Endothelial cell of umbilical vein (primary cell): Measurements from ENCODE around the gene GRAMD1A. TPM values are rescaled to one million over a fixed set of nuclear protein-coding genes. Genes with fewer than 3 reads are reported as not detected.

Experiments used
- BruUV-seq: library from RNA; stranded (reverse); fragments of 400-500 nt; replicated peaks from 2 replicates; lab custom pipeline; 2021; lab: Mats Ljungman, UMichigan
- CTCF ChIA-PET: fragments of 300-600, 350-600 bp; sonication (Branson Sonifier 250); formaldehyde crosslinking; loops from one replicate; lab custom pipeline; 2021; ENCODE audit warnings: antibody characterized with exemption, inconsistent platforms; lab: Charles Lee
- POLR2A ChIA-PET: fragments of 300-600, 350-600 bp; sonication (Branson Sonifier 250); formaldehyde crosslinking; loops from one replicate; lab custom pipeline; 2021; ENCODE audit warnings: antibody characterized with exemption, inconsistent platforms; lab: Charles Lee
- DNase-seq: peaks from one replicate; pipeline ENCODE4 v3.0.0-alpha.2; 2011; ENCODE audit warnings: low read depth, low spot score
- FAIRE-seq: peaks from 2 replicates; lab custom pipeline; 2011; peaks lifted over from hg19 to GRCh38; lab: Jason Lieb, UNC
- H2AFZ ChIP-seq: 2 replicates; pipeline ENCODE4 v1.6.0; 2012; ENCODE audit warnings: low read depth, low read length, control low read depth, inconsistent platforms
- H3K27ac ChIP-seq: 2 replicates; pipeline ENCODE4 v1.5.1; 2011; ENCODE audit warnings: low read depth, mild to moderate bottlenecking, control low read depth, low read length, moderate library complexity; ENCODE audit not compliant: insufficient read depth
- H3K27me3 ChIP-seq, 2 experiments: 2 replicates each; pipeline versions ENCODE4 v1.6.0 to v1.6.1; 2011; ENCODE audit warnings: low read length in 2 of 2, mixed read lengths in 1 of 2; ENCODE audit not compliant: control insufficient read depth in 2 of 2, insufficient read depth in 2 of 2
- H3K36me3 ChIP-seq, 2 experiments: 2 replicates in 1 of 2; 3 replicates in 1 of 2; pipeline ENCODE4 v1.5.1; 2011; ENCODE audit warnings: low read length in 2 of 2, mild to moderate bottlenecking in 1 of 2, moderate library complexity in 1 of 2; ENCODE audit not compliant: control insufficient read depth in 2 of 2, insufficient read depth in 2 of 2; ENCODE audit errors: extremely low read depth in 1 of 2
- H3K4me1 ChIP-seq: 3 replicates; pipeline ENCODE4 v1.5.1; 2011; ENCODE audit warnings: mild to moderate bottlenecking, low read length; ENCODE audit not compliant: control insufficient read depth, insufficient read depth; ENCODE audit errors: extremely low read depth
- H3K4me2 ChIP-seq: 2 replicates; pipeline ENCODE4 v1.6.1; 2011; ENCODE audit warnings: low read length, control low read depth, mixed read lengths; ENCODE audit not compliant: insufficient read depth
- H3K4me3 ChIP-seq, 3 experiments: fragments of 200-600 bp in 1 of 3; sonication (generic), shearing (Covaris generic) in 1 of 3; replicated peaks in 1 of 3; 2 replicates each; pipeline ENCODE4 v1.5.1; 2011 to 2016; ENCODE audit warnings: control low read depth in 3 of 3, low read length in 3 of 3, mild to moderate bottlenecking in 2 of 3, inconsistent platforms in 1 of 3, low read depth in 1 of 3, moderate library complexity in 1 of 3; ENCODE audit not compliant: insufficient read depth in 1 of 3
- H3K79me2 ChIP-seq: 2 replicates; pipeline ENCODE4 v1.6.0; 2012; ENCODE audit warnings: low read length, inconsistent platforms; ENCODE audit not compliant: control insufficient read depth, insufficient read depth
- H3K9ac ChIP-seq: replicated peaks from 2 replicates; pipeline ENCODE3; 2011; ENCODE audit warnings: low read length, control low read depth; ENCODE audit not compliant: insufficient read depth; ENCODE audit errors: extremely low read depth
- H3K9me1 ChIP-seq: replicated peaks from 3 replicates; pipeline ENCODE4 v1.6.0; 2011; ENCODE audit warnings: mild to moderate bottlenecking, low read length; ENCODE audit not compliant: control insufficient read depth, insufficient read depth; ENCODE audit errors: extremely low read depth
- H3K9me3 ChIP-seq: replicated peaks from 2 replicates; pipeline ENCODE4 v1.5.1; 2012; ENCODE audit warnings: low read length, inconsistent platforms; ENCODE audit not compliant: control insufficient read depth, insufficient read depth
- H4K20me1 ChIP-seq: replicated peaks from 2 replicates; pipeline ENCODE3; 2011; ENCODE audit warnings: mild to moderate bottlenecking, low read length; ENCODE audit not compliant: control insufficient read depth, insufficient read depth; ENCODE audit errors: extremely low read depth
- CTCF ChIP-seq, 2 donors: IDR thresholded peaks; 1 replicate in 1 of 2; 2 replicates in 1 of 2; pipeline ENCODE4 v1.5.1; 2011; ENCODE audit warnings: low read length in 2 of 2, mild to moderate bottlenecking in 2 of 2, moderate library complexity in 2 of 2, control low read depth in 1 of 2, inconsistent platforms in 1 of 2, low read depth in 1 of 2; ENCODE audit not compliant: insufficient read depth in 1 of 2; ENCODE audit errors: extremely low read depth in 1 of 2
- EZH2 ChIP-seq: IDR thresholded peaks from 2 replicates; pipeline ENCODE4 v1.6.1; 2012; ENCODE audit warnings: borderline replicate concordance, low read depth, mild to moderate bottlenecking, moderate library complexity, low read length, inconsistent platforms; ENCODE audit not compliant: severe bottlenecking
- FOS ChIP-seq: IDR thresholded peaks from 2 replicates; pipeline ENCODE4 v1.6.1; 2011; ENCODE audit warnings: mild to moderate bottlenecking, low read length, moderate library complexity, borderline replicate concordance; ENCODE audit not compliant: insufficient read depth
- GATA2 ChIP-seq: IDR thresholded peaks from 2 replicates; pipeline ENCODE4 v1.7.0; 2011; ENCODE audit warnings: low read depth, mild to moderate bottlenecking, moderate library complexity, mixed read lengths, low read length; ENCODE audit not compliant: insufficient read length, insufficient read depth
- JUN ChIP-seq: IDR thresholded peaks from 2 replicates; pipeline ENCODE4 v1.6.1; 2011; ENCODE audit warnings: borderline replicate concordance, low read depth; ENCODE audit not compliant: insufficient read length, insufficient read depth
- MAX ChIP-seq: IDR thresholded peaks from 2 replicates; pipeline ENCODE4 v1.6.1; 2011; ENCODE audit not compliant: insufficient read depth, insufficient read length
- MYC ChIP-seq: IDR thresholded peaks from one replicate; pipeline ENCODE4 v1.6.1; 2011; ENCODE audit warnings: mild to moderate bottlenecking, low read depth, low read length
- POLR2A ChIP-seq: IDR thresholded peaks from 2 replicates; pipeline ENCODE4 v1.6.1; 2012; ENCODE audit warnings: low read depth, mild to moderate bottlenecking, control low read depth, low read length
- POLR2AphosphoS5 ChIP-seq: IDR thresholded peaks from 2 replicates; pipeline ENCODE4 v1.6.1; 2012; ENCODE audit warnings: low read depth, mild to moderate bottlenecking, control low read depth, low read length, moderate library complexity; ENCODE audit not compliant: insufficient read depth
- dilution Hi-C: fragments of 300-500 bp; cut with MboI; formaldehyde crosslinking; loops from one replicate; pipeline ENCODE4 v1.15.0; 2019; ENCODE audit warnings: low sequenced_read_pairs; ENCODE audit not compliant: extremely low pct_ligation_motif_present
- intact Hi-C: fragments of 100-400 bp; cut with micrococcal nuclease; formaldehyde crosslinking; loops from one replicate; pipeline ENCODE4 v1.10.0; 2022
- polyA plus RNA-seq, 4 experiments: library from polyadenylated mRNA; depleted of rRNA in 3 of 4; stranded (reverse) in 3 of 4; unstranded in 1 of 4; fragments of >200 nt; gene quantifications; 2 replicates each; pipeline versions ENCODE4 v1.2.1 to v1.2.3, GENCODE V29; 2011 to 2012; ENCODE audit warnings: missing spikeins in 1 of 4
- total RNA-seq: library from RNA; stranded (reverse); gene quantifications from 2 replicates; pipeline ENCODE4 v1.2.3, GENCODE V29; 2021

Gene GRAMD1A
- total and polyA plus RNA-seq, 2 donors (not counting 3 experiments of a cell fraction or from before 2014, with no cell fraction given), result 127 to 130 TPM

- intact Hi-C loops, result no loop called here
- Histone ChIP-seq H3K36me3 (no peaks in the 10 kb centered on the region), H3K79me2 (no peaks in the 10 kb centered on the region), H3K9me1 (no peaks in the 10 kb centered on the region), H3K4me1 (no peaks in the 10 kb centered on the region), H3K27ac (no peak overlapping the region), H3K4me2 (no peak overlapping the region), H3K4me3 (no peak overlapping the region), H2AFZ (no peak overlapping the region), H3K9ac (no peak overlapping the region), H3K9me3 (no peaks in the 10 kb centered on the region), H4K20me1 (no peaks in the 10 kb centered on the region), H3K27me3 (no peaks in the 10 kb centered on the region)
- no TSS peak for BruUV-seq
- no peak for FAIRE-seq
- CTCF ChIA-PET, result interaction anchor here (1.0 to 2.1 kb wide), 2 partner anchors 20 to 431 kb away, joined by 3 to 13 read pairs; no protein-coding TSS in a partner anchor
- TF ChIP-seq EZH2 (no peak), MAX (no peak), POLR2AphosphoS5 (no peak), CTCF (IDR thresholded peaks at IDR 0.05; ENCODE audit: extremely low read depth in 1 of 2, insufficient read depth in 1 of 2, low read depth in 1 of 2, low read length in 2 of 2) (no peak), FOS (no peak), JUN (no peak), GATA2 (no peak), MYC (no peak), POLR2A (no peak)
- POLR2A ChIA-PET, result no interaction called here
- dilution Hi-C loops, result no loop called here
- peak; percentile 13 for DNase-seq
Measured at GRCh38 chr19:35063940-35064818, 64.1 kb downstream of the GRAMD1A start.
